ENCODE results near the gene FRYL.

- no peak for TF ChIP-seq POLR2A (IDR thresholded peaks at IDR 0.05; ENCODE audit: low read depth, low read length)
- TF ChIP-seq POLR2AphosphoS5 (IDR thresholded peaks at IDR 0.05; ENCODE audit: low read depth, low read length) = no peak
These were observed 150.6 kb downstream of the FRYL start for GRCh38 chr4:48629458-48629857.
